HG02973 (cell line): ENCODE data around the gene FAM174A.
A peak's percentile ranks its signal among the peaks of the same experiment; 100 is the strongest.

ENCODE experiments used
- ATAC-seq: cut with Tn5 transposase; IDR thresholded peaks from one replicate; pipeline ENCODE4 v1.9.1; 2021; ENCODE audit warnings: moderate library complexity; ENCODE audit not compliant: unreplicated experiment

Gene FAM174A

DNA sequence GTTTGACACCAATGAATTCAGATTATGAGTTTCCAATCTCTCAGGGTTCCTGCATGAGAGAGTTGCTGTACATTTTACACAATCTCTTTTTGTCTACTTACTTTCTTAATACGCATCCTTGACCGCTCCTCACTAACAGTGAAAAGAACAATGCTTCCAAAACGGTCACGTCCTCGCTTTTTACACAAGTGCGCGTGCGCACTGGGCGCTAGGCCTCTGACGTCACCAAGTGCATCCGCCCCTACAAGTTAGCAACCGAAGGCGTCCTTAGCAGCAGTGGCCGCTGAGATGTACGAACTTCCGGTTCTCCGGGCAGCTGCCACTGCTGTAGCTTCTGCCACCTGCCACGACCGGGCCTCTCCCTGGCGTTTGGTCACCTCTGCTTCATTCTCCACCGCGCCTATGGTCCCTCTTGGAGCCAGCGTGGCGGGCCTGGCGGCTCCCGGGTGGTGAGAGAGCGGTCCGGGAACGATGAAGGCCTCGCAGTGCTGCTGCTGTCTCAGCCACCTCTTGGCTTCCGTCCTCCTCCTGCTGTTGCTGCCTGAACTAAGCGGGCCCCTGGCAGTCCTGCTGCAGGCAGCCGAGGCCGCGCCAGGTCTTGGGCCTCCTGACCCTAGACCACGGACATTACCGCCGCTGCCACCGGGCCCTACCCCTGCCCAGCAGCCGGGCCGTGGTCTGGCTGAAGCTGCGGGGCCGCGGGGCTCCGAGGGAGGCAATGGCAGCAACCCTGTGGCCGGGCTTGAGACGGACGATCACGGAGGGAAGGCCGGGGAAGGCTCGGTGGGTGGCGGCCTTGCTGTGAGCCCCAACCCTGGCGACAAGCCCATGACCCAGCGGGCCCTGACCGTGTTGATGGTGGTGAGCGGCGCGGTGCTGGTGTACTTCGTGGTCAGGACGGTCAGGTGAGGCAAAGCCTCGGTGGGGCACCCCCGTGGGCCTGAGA is at the start of gene FAM174A:
Gene FAM174A (plus strand): TSS at position 315 of the 946 bp plus-strand sequence. CDS start 157 bp downstream, at position 472.
- peak; percentile 97 for ATAC-seq

DNA sequence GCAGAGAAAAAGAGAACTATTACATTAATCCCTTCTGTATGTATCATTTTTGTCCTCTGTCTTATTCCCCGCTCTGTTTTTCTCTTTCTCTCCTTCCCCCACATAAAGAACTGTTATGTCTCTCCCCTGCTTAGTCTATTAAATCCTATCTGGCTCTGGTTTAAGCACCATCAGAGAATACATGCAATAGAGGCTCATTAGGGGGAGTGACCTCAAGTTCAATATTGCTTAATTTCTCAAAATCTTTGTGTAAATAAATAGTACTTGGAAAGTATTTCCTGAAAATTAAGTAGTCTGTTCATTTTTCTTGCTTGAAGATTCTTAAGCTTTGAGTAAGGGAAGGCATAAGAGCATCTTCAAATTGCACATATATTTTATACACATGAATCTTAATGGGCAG is 41.2 kb upstream of the FAM174A start:
- ATAC-seq: no peak

DNA sequence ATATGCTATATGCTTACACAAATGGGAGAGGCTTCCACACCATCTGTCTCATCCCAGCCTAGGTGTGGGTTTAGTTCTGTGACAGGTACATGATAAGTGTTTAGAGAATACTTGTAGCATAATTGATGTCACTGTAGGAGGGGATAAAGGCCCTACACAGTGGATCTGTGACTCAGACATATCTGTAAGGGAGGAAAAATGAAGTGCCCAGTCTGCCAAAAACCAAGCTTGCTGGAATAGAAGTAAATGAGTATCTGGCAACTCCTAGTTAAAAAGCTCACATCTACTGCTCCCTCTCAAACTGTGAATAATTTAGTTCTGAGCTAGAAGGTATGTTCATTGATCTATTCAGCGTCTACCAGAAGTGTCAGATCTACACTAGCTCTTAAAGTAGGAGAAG is 38.9 kb upstream of the FAM174A start:
- no peak for ATAC-seq

DNA sequence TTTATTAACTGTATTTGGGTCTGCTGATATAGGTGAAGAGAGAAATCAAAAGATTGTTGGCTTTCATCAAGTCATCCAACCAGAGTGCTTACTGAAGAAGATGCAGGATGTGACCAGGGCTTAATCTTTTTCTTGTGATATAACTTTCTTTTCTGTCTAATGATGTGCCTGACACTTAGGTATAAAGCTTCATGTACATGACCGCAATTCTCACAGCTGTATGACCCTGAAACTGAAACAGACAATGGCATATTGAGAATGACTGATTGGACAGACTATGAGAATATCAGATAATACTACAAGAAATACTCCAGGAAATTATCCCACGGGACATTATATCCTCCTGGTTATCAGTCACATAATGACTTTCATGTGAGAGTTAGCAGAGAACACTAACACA is 32.5 kb upstream of the FAM174A start:
- ATAC-seq: no peak

DNA sequence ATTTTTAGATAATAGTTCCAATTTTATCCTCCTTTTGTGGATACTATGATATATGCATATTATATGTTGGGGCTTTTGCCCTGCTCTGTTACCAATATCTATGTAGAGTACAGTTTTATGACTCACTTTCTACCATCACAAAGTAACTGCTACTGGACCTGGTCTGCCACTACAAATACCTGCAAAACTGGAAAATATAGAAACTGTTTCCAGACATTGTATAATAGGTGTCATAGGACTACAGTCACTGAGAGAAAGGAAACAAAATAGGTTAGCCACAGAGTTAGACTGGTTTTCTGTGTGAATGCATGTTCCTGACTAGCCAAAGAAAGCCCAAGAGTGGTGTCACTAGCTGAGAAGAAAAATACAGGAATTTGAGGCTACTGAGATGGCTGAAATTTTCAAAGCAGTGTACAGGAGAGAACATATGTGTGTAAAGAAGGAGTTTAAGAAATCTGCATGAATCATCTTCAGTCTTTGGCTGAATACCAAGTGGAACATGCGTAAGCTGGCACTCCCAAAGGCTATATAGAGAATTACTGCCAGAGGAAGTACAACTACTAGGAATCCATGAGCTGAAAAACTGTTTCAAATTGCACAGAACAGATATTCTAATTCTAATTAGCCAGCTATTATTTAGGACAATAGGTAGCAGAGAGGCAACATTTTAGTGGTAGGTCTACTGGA is 29.0 kb upstream of the FAM174A start:
- ATAC-seq: no peak

- ATAC-seq: peak; percentile 57
These were observed 18.9 kb upstream of the FAM174A start for GRCh38 chr5:100516285-100516684.

DNA sequence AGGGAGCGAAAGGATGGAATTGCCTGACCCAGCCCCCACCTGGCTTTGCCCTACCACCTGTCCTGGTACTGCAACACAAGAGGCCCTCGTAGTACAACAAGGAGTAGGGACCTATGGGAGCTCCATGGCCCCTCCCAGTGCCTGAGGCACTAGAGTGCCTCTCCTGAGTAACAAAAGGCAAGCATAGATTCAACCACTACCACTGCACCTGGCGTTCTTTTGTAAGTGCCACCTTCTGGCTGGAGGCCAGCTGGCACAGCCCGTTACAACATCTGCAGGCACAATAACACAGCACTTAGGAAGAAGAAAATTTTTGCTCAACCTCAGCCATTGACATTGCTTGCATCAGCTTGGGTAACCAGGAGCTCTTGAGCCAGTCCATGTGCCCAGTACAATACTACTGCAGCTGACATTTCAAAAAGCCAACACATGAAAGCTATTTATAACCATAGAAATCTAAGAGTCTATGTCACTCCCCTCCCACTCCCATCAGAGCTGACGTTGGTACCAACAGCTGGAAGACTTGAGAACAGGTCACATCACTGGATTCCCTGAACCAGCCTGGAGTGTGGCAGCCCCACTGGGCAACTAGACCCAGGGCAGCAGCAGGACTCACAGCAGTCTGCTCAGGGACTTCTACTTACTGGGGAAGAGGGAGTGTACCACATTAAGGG is 17.7 kb upstream of the FAM174A start:
- no peak for ATAC-seq

- no peak for ATAC-seq
These were observed 16.8 kb upstream of the FAM174A start for GRCh38 chr5:100518377-100518776.

GRCh38 chr5:100519075-100519474 is 16.1 kb upstream of the FAM174A start:
- ATAC-seq: peak; percentile 63

DNA sequence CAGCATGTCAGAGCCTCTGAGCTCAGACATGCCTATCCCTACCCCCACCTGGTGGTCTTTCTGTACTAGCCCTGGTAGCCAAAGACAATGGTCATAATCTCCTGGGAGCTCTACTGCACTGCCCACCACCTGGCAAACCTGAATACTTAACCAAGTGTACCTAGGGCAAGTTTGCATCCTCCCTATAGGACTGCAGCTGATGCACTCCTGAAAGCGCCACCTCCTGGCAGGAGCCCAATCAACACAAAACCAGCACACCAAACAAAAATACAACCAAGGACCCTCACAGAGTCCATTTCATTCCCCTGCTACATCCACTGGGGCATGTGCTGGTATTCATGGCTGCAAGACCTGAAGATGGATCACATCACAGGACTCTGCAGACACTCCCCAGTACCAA is 14.8 kb upstream of the FAM174A start:
- no peak for ATAC-seq

- ATAC-seq: no peak
These were observed 2.8 kb downstream of the FAM174A start for GRCh38 chr5:100537946-100538345.

GRCh38 chr5:100539519-100539918 is 4.3 kb downstream of the FAM174A start:
- ATAC-seq: no peak

- ATAC-seq: no peak
These were observed 6.9 kb downstream of the FAM174A start for GRCh38 chr5:100542086-100542485.

DNA sequence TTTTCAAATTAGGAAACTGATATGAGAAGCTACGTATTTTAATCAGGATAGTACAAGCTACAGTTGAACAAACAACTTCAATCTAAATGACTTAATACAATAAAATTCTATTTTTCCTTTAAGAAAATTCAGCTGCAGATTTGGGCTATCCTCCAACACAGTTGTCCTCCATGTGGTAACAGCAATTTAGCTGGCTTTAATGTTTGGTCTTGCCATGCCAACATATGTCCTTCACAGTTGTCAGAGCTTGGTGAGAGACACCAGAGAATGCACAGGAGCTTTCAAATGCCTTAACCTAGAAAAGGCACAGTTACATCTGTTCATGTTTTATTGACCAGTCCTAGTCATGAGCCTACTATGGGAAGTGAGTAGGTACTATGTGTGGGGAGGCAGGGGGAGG is 10.8 kb downstream of the FAM174A start:
- no peak for ATAC-seq

DNA sequence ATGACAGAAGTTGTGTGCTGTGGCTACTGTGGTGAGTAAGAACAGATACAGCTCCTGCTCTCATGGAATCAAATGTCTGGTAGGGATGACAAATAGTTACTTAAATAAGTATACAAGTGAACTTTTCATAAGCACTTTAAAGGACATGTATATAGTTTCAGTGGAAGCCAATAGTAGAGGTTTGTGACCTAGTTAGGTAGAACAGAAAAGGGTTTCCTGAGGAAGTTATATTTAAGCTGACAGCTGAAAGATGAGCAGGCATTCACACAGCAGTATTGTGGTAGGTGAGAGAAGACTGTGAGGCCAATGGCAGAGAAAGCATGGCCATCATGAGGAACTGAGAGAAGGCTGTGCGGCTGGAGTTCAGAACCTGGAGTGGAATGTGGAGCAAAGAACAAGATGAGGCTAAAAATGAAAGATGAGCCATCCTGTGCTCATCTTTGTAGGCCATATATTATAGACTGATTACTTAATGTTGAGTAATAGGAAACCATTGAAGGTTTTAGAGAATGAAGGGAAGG is 15.4 kb downstream of the FAM174A start:
- ATAC-seq: peak; percentile 89

DNA sequence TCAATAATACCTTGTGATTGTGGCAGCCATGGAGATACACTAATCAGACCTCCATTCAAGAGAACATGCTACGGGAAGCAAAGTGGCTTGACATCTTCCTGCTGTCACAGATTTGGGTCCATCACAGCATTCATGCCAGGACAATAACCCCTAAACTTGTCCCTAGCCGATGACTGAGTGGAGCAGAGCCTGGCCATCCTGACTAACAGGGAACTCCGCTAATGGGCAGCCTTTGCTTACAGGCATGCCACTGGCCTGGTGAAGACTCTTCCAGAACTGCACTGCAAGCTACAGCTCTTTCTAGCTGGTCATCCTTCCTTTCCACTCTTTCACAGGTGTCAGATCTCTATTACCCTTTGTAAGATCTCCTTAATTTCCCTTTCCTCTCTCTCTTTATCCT is 16.0 kb downstream of the FAM174A start:
- no peak for ATAC-seq

GRCh38 chr5:100553209-100553608 is 18.0 kb downstream of the FAM174A start:
- ATAC-seq: no peak

DNA sequence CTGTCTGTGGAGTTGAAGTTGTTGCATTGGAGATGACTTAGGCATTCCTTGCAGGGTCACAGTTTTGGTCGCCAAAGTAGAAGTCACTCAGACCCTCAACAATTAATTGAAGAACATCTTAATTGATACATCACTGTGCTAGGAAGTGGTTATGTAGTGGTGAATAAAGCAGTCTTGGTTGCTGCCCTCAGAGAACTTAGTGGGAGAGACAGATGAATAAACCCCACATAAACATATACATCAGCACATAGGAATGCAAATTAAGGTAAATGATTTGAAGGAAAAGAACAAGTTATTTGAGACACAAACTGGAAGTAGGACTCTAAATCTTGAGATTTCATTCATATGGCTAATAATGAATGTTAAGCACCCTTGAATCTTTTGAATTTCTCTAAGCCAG is 25.7 kb downstream of the FAM174A start:
- no peak for ATAC-seq

- ATAC-seq: no peak
These were observed 27.6 kb downstream of the FAM174A start for GRCh38 chr5:100562821-100563220.

DNA sequence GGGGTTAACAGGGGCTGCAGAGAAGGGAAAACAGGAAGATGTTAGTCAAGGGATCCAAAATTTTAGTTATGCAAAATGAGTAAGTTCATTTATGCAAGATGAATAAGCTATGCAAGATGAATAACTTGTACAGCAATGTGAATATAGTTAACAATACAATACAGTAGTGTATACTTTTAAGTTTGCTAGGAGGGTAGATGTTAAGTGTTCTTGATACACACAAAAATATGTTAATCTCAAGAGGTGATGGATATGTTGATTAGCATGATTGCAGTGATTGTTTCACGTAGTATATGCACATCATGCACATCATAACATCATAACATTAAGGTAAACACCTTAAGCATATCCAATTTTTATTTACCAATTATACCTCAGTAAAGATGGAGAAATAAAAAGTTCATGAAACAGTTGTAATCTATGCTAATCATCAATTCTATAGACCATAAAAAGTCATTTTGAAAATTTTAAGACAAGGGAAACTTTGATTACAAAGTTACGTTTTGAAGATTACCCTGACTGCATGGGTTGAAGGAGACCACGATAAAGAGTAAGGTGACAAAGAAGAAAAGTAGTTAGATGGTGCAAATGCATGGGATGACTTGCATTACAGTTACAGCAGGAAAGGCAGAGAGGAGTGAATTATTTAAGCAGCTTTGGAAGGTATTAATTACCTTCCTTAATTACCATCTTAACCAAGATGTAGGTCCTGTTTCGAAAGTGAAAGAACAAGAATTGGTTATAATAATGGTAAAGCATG is 31.4 kb downstream of the FAM174A start:
- ATAC-seq: no peak

GRCh38 chr5:100574716-100575115 is 39.5 kb downstream of the FAM174A start:
- ATAC-seq: no peak
